ENCODE measurements around the gene GLI2. TPM values are rescaled to one million over a fixed set of nuclear protein-coding genes. Genes with fewer than 3 reads are reported as not detected.

Gene GLI2
- total and polyA plus RNA-seq, 4 experiments from 2014 or later: not detected

- H3K9me3 ChIP-seq (ENCODE audit: control insufficient read depth in 1 of 2, low read length in 2 of 2): no peaks in the 10 kb centered on the region
- no peak overlapping the region for H3K4me3 ChIP-seq (ENCODE audit: low read length in 2 of 2)
- no peak overlapping the region for H3K27ac ChIP-seq (ENCODE audit: low read depth, low read length)
- no peak overlapping the region for H3K4me3 Mint-ChIP-seq
- no peaks in the 10 kb centered on the region for H3K4me1 ChIP-seq (ENCODE audit: insufficient read depth, low read length)
- H3K27me3 ChIP-seq (ENCODE audit: insufficient read depth, low read length): no peaks in the 10 kb centered on the region
- POLR2A ChIA-PET (ENCODE audit: partially characterized antibody): no interaction called here
- no peaks in the 10 kb centered on the region for H3K36me3 Mint-ChIP-seq
- no peak overlapping the region for H3K27ac Mint-ChIP-seq
- DNase-seq: no peak
- no peaks in the 10 kb centered on the region for H3K4me1 Mint-ChIP-seq
- CTCF ChIA-PET (ENCODE audit: partially characterized antibody): no interaction called here
- H3K27me3 Mint-ChIP-seq: peaks cover 1 to 4% of the 10 kb centered on the region in 2 donors
- no peaks in the 10 kb centered on the region for H3K36me3 ChIP-seq (ENCODE audit: insufficient read depth, low read length)
- peaks cover 0 to 2% (median 0%) of the 10 kb centered on the region in 8 donors for H3K9me3 Mint-ChIP-seq
- intact Hi-C loops (cut with micrococcal nuclease): no loop called here
Measured at GRCh38 chr2:120760446-120761135, 24.9 kb downstream of the GLI2 start.

GRCh38 chr2:120761164-120761861 lies 25.6 kb downstream of the GLI2 start:
- Histone ChIP-seq H3K9me3 (ENCODE audit: control insufficient read depth in 1 of 2, low read length in 2 of 2) (no peaks in the 10 kb centered on the region), H3K36me3 (ENCODE audit: insufficient read depth, low read length) (no peaks in the 10 kb centered on the region), H3K4me3 (ENCODE audit: low read length in 2 of 2) (no peak overlapping the region), H3K27ac (ENCODE audit: low read depth, low read length) (no peak overlapping the region), H3K27me3 (ENCODE audit: insufficient read depth, low read length) (no peaks in the 10 kb centered on the region), H3K4me1 (ENCODE audit: insufficient read depth, low read length) (no peaks in the 10 kb centered on the region)
- no peak overlapping the region for H3K27ac Mint-ChIP-seq
- H3K27me3 Mint-ChIP-seq: peaks cover 1 to 4% of the 10 kb centered on the region in 2 donors
- no peaks in the 10 kb centered on the region for H3K36me3 Mint-ChIP-seq
- H3K4me1 Mint-ChIP-seq: no peaks in the 10 kb centered on the region
- peaks cover 0 to 2% (median 0%) of the 10 kb centered on the region in 8 donors for H3K9me3 Mint-ChIP-seq
- ChIA-PET POLR2A (ENCODE audit: partially characterized antibody) (no interaction called here), CTCF (ENCODE audit: partially characterized antibody) (no interaction called here)
- H3K4me3 Mint-ChIP-seq: no peak overlapping the region
- DNase-seq: no peak
- intact Hi-C loops (cut with micrococcal nuclease): no loop called here

GRCh38 chr2:120761911-120762310 lies 26.2 kb downstream of the GLI2 start:
- Mint-ChIP-seq H3K27ac (no peak overlapping the region), H3K27me3 (peaks cover 1 to 4% of the 10 kb centered on the region in 2 donors), H3K4me3 (no peak overlapping the region), H3K9me3 (peaks cover 0 to 2% (median 0%) of the 10 kb centered on the region in 8 donors), H3K36me3 (no peaks in the 10 kb centered on the region), H3K4me1 (no peaks in the 10 kb centered on the region)
- POLR2A ChIA-PET (ENCODE audit: partially characterized antibody): no interaction called here
- no peaks in the 10 kb centered on the region for H3K27me3 ChIP-seq (ENCODE audit: insufficient read depth, low read length)
- H3K27ac ChIP-seq (ENCODE audit: low read depth, low read length): no peak overlapping the region
- no peaks in the 10 kb centered on the region for H3K36me3 ChIP-seq (ENCODE audit: insufficient read depth, low read length)
- intact Hi-C loops (cut with micrococcal nuclease): no loop called here
- no peaks in the 10 kb centered on the region for H3K9me3 ChIP-seq (ENCODE audit: control insufficient read depth in 1 of 2, low read length in 2 of 2)
- no peak overlapping the region for H3K4me3 ChIP-seq (ENCODE audit: low read length in 2 of 2)
- no peak for DNase-seq
- CTCF ChIA-PET (ENCODE audit: partially characterized antibody): no interaction called here
- H3K4me1 ChIP-seq (ENCODE audit: insufficient read depth, low read length): no peaks in the 10 kb centered on the region

DNA sequence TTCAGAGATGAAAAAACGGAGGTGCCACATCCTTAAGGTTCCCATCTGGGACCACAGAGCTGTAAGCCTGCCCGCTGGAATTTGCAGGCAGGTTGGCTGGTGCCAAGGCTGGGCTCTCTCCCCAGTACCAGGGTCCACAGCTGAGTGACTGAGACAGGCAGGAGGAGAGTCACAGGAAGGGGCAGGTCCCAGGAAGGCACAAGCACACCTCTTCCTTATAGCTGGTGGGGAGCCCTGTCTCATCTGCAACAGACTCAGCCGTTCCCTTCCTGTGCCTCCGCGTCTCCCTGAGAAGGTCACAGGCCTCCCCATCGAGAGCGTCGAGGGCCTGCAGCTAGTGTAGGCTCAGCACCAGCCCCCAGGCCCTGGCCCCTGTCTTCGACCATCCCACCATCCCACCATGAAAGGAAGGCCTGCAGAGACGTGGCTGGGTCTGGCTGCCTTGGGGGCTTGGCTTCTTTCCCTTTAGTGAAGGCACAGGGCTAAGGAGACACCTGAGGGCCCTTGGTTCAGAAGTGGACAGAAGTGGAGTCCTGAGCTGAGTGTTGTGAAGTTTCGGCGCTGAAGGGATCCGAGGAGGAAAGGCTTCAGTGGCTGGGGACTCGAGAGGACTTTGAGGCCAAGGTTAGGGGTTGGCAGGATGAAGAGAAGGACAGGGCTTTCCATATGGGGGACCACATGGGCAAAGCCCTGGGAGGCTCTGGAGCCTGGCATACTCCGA lies 26.8 kb downstream of the GLI2 start:
- H3K4me3 Mint-ChIP-seq: no peak overlapping the region
- H3K9me3 ChIP-seq (ENCODE audit: control insufficient read depth in 1 of 2, low read length in 2 of 2): no peaks in the 10 kb centered on the region
- no peaks in the 10 kb centered on the region for H3K4me1 ChIP-seq (ENCODE audit: insufficient read depth, low read length)
- intact Hi-C loops (cut with micrococcal nuclease): no loop called here
- peaks cover 1 to 4% of the 10 kb centered on the region in 2 donors for H3K27me3 Mint-ChIP-seq
- no peaks in the 10 kb centered on the region for H3K27me3 ChIP-seq (ENCODE audit: insufficient read depth, low read length)
- H3K27ac ChIP-seq (ENCODE audit: low read depth, low read length): no peak overlapping the region
- H3K9me3 Mint-ChIP-seq: peaks cover 0 to 2% (median 0%) of the 10 kb centered on the region in 8 donors
- no peaks in the 10 kb centered on the region for H3K36me3 ChIP-seq (ENCODE audit: insufficient read depth, low read length)
- no peaks in the 10 kb centered on the region for H3K4me1 Mint-ChIP-seq
- no peak for DNase-seq
- no peak overlapping the region for H3K27ac Mint-ChIP-seq
- no peaks in the 10 kb centered on the region for H3K36me3 Mint-ChIP-seq
- no peak overlapping the region for H3K4me3 ChIP-seq (ENCODE audit: low read length in 2 of 2)
- ChIA-PET CTCF (ENCODE audit: partially characterized antibody) (no interaction called here), POLR2A (ENCODE audit: partially characterized antibody) (no interaction called here)

DNA sequence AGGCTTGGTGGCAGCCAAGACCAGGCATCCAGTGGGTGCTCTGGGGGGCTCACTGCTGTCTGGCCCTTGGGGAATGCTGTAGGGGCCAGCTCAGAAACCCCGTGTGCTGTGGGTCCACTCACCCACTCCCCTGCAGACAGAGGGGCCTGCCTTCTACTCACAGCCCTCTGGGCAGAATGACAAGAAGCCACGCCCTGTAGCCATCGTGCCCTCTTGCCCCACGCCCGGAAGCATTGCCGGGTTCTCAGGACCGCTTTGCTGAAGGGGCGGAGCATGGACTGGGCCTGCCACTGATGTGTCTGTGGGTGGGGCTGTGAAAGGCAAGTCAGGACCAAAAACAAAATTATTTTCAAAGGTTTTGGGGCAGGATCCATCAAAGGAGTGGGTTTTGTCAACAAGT lies 27.8 kb downstream of the GLI2 start:
- DNase-seq: no peak
- CTCF ChIA-PET (ENCODE audit: partially characterized antibody): no interaction called here
- H3K36me3 Mint-ChIP-seq: no peaks in the 10 kb centered on the region

DNA sequence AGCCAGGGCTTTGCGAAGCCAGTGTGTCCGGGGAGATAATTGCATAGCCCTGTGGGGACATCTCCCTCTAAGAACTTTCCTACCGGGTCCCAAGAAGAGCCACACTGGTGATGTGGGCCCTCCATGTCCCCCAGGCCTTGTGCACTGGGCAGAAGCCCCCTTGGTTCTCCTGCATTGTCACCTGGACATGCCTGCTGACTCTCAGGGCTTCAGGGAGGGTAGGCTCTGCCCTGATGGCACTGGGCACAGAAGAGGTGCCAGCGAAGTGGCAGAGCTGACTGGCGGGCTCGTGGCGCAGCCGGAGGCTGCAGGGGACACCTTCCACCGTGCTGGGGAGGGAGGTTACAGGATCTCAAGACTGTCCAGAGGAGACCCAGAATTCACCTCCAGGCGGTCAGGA lies 28.3 kb downstream of the GLI2 start:
- Histone ChIP-seq H3K27ac (ENCODE audit: low read depth, low read length) (no peak overlapping the region), H3K27me3 (ENCODE audit: insufficient read depth, low read length) (no peaks in the 10 kb centered on the region), H3K4me1 (ENCODE audit: insufficient read depth, low read length) (no peaks in the 10 kb centered on the region), H3K9me3 (ENCODE audit: control insufficient read depth in 1 of 2, low read length in 2 of 2) (no peaks in the 10 kb centered on the region), H3K4me3 (ENCODE audit: low read length in 2 of 2) (no peak overlapping the region), H3K36me3 (ENCODE audit: insufficient read depth, low read length) (no peaks in the 10 kb centered on the region)
- Mint-ChIP-seq H3K9me3 (peaks cover 0 to 2% (median 0%) of the 10 kb centered on the region in 8 donors), H3K36me3 (no peaks in the 10 kb centered on the region), H3K27me3 (peaks cover 0 to 1% of the 10 kb centered on the region in 2 donors), H3K27ac (no peak overlapping the region), H3K4me1 (no peaks in the 10 kb centered on the region), H3K4me3 (no peak overlapping the region)
- intact Hi-C loops (cut with micrococcal nuclease): no loop called here
- ChIA-PET POLR2A (ENCODE audit: partially characterized antibody) (no interaction called here), CTCF (ENCODE audit: partially characterized antibody) (no interaction called here)
- no peak for DNase-seq

More for the DNA sequence above, 27.8 kb downstream of the GLI2 start:
- POLR2A ChIA-PET (ENCODE audit: partially characterized antibody): no interaction called here
- no peaks in the 10 kb centered on the region for H3K36me3 ChIP-seq (ENCODE audit: insufficient read depth, low read length)
- no peak overlapping the region for H3K27ac Mint-ChIP-seq
- H3K9me3 ChIP-seq (ENCODE audit: control insufficient read depth in 1 of 2, low read length in 2 of 2): no peaks in the 10 kb centered on the region
- H3K9me3 Mint-ChIP-seq: peaks cover 0 to 2% (median 0%) of the 10 kb centered on the region in 8 donors
- H3K27me3 Mint-ChIP-seq: peaks cover 0 to 1% of the 10 kb centered on the region in 2 donors
- H3K27ac ChIP-seq (ENCODE audit: low read depth, low read length): no peak overlapping the region
- H3K4me1 Mint-ChIP-seq: no peaks in the 10 kb centered on the region
- no peaks in the 10 kb centered on the region for H3K4me1 ChIP-seq (ENCODE audit: insufficient read depth, low read length)
- no peak overlapping the region for H3K4me3 Mint-ChIP-seq
- H3K4me3 ChIP-seq (ENCODE audit: low read length in 2 of 2): no peak overlapping the region
- intact Hi-C loops (cut with micrococcal nuclease): no loop called here
- H3K27me3 ChIP-seq (ENCODE audit: insufficient read depth, low read length): no peaks in the 10 kb centered on the region

- POLR2A ChIA-PET (ENCODE audit: partially characterized antibody): no interaction called here
- Mint-ChIP-seq H3K27ac (no peak overlapping the region), H3K36me3 (no peaks in the 10 kb centered on the region), H3K4me1 (no peaks in the 10 kb centered on the region), H3K9me3 (peaks cover 0 to 2% (median 0%) of the 10 kb centered on the region in 8 donors), H3K4me3 (no peak overlapping the region), H3K27me3 (peaks cover 0 to 1% of the 10 kb centered on the region in 2 donors)
- Histone ChIP-seq H3K36me3 (ENCODE audit: insufficient read depth, low read length) (no peaks in the 10 kb centered on the region), H3K9me3 (ENCODE audit: control insufficient read depth in 1 of 2, low read length in 2 of 2) (no peaks in the 10 kb centered on the region), H3K27me3 (ENCODE audit: insufficient read depth, low read length) (no peaks in the 10 kb centered on the region), H3K4me1 (ENCODE audit: insufficient read depth, low read length) (no peaks in the 10 kb centered on the region), H3K4me3 (ENCODE audit: low read length in 2 of 2) (no peak overlapping the region), H3K27ac (ENCODE audit: low read depth, low read length) (no peak overlapping the region)
- CTCF ChIA-PET (ENCODE audit: partially characterized antibody): no interaction called here
- DNase-seq: no peak
- intact Hi-C loops (cut with micrococcal nuclease): no loop called here
Measured at GRCh38 chr2:120764492-120764891, 28.8 kb downstream of the GLI2 start.
